ENCODE results near the gene HRK. TPM values are rescaled to one million over a fixed set of nuclear protein-coding genes. Genes with fewer than 3 reads are reported as not detected.

The HRK gene
- total RNA-seq, 1 experiment from 2014 or later: 3.5 TPM

DNA sequence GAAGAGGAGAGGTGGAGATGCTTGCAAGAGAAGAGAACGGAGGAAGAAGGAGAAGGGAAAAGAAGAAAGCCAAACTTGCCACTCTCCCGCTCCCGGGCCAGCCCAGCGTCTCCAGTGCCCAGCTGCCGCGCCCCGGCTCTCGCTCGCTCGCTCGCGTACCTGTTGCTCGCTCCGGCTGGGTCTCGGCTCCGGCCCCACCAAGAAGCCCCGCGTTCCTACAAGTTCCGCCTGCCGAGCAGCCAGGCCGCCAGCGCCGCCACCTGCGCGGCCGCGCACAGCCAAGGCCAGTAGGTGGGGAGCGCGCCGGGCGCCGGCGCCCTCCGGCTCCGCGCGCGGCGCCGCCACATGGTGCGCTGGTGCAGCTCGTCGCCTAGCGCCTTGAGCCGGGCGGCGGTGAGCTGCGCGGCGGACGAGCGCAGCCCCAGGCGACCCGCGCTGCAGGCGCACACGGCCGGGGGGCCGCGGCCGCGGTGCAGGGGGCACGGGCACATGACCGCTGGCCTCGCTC, 370 bp downstream of the HRK start (continued):
- TF ChIP-seq NR1H2 (CRISPR knock-in tag; IDR thresholded peaks at IDR 0.05): no peak
- TF ChIP-seq ZBTB21 (CRISPR knock-in tag; IDR thresholded peaks at IDR 0.05; ENCODE audit: borderline replicate concordance): no peak
- no peak for TF ChIP-seq SMAD3 (CRISPR knock-in tag; IDR thresholded peaks at IDR 0.05; ENCODE audit: borderline replicate concordance)

DNA sequence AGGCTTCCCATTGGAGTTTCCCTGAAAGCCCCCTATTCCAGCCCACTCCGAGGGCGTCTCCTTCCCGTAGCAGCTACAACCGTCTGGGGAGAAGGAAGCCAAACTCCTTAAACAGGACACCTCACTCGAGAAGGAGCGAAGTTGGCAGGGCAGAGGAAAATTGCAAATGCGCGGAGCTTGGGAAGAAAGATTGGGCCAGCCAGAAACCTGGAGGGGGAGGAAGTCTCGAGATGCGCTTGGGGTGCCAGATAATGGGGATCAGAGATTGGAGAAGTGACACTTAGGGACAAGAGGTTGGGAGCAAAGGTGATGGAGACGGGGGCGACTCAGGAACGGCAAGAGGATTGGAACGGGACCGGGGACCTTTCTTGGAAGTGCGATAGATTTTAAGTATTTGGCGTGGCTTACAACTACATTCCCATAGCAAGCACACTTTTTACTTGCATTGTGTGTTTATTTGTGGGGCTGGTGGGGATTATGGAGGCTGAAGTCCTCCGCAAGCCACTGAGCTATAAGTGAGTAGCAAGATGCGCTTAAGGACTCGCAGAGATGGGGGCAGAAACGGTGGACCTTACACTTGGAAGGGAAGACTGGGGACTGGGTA, 926 bp downstream of the HRK start:
- Mint-ChIP-seq H3K36me3 (no peaks in the 10 kb centered on the region), H3K27ac (peak overlapping the region; percentile 57; the same call in 1 of the 2 replicates), H3K9me3 (no peaks in the 10 kb centered on the region), H3K4me3 (peak overlapping the region; percentile 94), H3K27me3 (ENCODE audit: low read depth) (peaks cover 93% of the 10 kb centered on the region), H3K4me1 (peaks cover 37% of the 10 kb centered on the region)
- ATAC-seq (no peak), DNase-seq (ENCODE audit: low spot score) (no peak)
- TF ChIP-seq ATF3 (CRISPR knock-in tag; conservative IDR thresholded peaks at IDR 0.05): no peak
- TF ChIP-seq NR1H2 (CRISPR knock-in tag; IDR thresholded peaks at IDR 0.05): no peak
- TF ChIP-seq, protein P1, sequence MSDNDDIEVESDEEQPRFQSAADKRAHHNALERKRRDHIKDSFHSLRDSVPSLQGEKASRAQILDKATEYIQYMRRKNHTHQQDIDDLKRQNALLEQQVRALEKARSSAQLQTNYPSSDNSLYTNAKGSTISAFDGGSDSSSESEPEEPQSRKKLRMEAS (CRISPR knock-in tag; IDR thresholded peaks at IDR 0.05): 0 out of 2 replicates have a peak, but pooled peaks have one; percentile 0
- ChIA-PET POLR2A (no interaction called here), CTCF (interaction anchor here (1.4 to 4.5 kb wide), 3 partner anchors 17 to 177 kb away, joined by 3 to 46 read pairs (median 43); no protein-coding TSS in a partner anchor)

DNA sequence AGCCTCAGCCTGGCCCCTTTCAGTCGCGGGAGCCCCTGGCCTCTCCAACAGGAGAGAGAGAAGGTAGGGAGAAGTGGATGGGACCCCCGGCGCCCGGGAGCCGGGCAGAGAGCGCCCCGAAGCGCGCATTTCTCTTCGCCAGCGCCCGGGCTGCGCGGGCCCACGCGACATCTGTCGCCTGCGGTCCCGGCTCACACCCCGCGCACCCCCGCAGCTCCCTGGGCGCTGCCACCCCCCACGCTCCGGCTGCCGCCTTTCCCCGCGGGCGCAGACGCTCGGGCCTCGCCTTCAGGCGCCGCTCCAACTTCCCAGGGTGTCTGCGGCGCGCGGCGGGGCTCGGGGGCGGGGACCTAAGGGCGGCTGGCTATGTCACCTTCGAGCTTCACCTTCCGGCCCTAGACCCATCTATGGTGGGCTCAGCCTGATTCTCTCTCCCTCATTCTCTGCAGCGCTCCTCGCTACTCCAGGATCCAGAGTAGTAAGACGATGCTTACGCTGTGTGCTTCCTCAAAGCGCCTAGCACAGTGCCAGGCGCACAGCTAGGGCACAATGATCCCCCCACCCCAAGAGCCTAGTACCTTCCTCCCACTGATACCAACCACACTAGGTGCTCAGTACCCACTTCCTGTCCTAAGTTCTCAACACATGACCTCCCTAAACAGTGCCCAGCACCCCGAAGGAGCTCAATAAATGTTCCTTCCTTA, 1.6 kb downstream of the HRK start:
- Mint-ChIP-seq H3K4me3 (peak overlapping the region; percentile 94), H3K27me3 (ENCODE audit: low read depth) (peaks cover 90% of the 10 kb centered on the region), H3K36me3 (peaks cover 2% of the 10 kb centered on the region; the same call in 1 of the 2 replicates), H3K4me1 (peaks cover 37% of the 10 kb centered on the region), H3K27ac (no peak overlapping the region), H3K9me3 (peaks cover 2% of the 10 kb centered on the region)
- ChIA-PET CTCF (interaction anchor here (1.4 to 4.5 kb wide), 3 partner anchors 16 to 176 kb away, joined by 3 to 46 read pairs (median 43); no protein-coding TSS in a partner anchor), POLR2A (no interaction called here)
- no peak for DNase-seq (ENCODE audit: low spot score)
- TF ChIP-seq PRDM15 (CRISPR knock-in tag; IDR thresholded peaks at IDR 0.05) (no peak), ATF3 (CRISPR knock-in tag; conservative IDR thresholded peaks at IDR 0.05) (no peak)
- ATAC-seq: no peak

GRCh38 chr12:116878567-116879508, 2.4 kb downstream of the HRK start:
- ChIA-PET POLR2A (no interaction called here), CTCF (interaction anchor here (4.5 kb wide), 1 partner anchor 16 kb away, joined by 43 read pairs; no protein-coding TSS in a partner anchor)
- DNase-seq (ENCODE audit: low spot score) (peak; percentile 49), ATAC-seq (peak; percentile 20)
- Mint-ChIP-seq H3K4me3 (peak overlapping the region; percentile 94), H3K27me3 (ENCODE audit: low read depth) (peaks cover 84% of the 10 kb centered on the region), H3K4me1 (peaks cover 37% of the 10 kb centered on the region), H3K36me3 (peaks cover 5% of the 10 kb centered on the region; the same call in 1 of the 2 replicates), H3K27ac (no peak overlapping the region), H3K9me3 (peaks cover 6% of the 10 kb centered on the region)
- TF ChIP-seq USF1 (CRISPR knock-in tag; IDR thresholded peaks at IDR 0.05): no peak
- TF ChIP-seq, protein P2, sequence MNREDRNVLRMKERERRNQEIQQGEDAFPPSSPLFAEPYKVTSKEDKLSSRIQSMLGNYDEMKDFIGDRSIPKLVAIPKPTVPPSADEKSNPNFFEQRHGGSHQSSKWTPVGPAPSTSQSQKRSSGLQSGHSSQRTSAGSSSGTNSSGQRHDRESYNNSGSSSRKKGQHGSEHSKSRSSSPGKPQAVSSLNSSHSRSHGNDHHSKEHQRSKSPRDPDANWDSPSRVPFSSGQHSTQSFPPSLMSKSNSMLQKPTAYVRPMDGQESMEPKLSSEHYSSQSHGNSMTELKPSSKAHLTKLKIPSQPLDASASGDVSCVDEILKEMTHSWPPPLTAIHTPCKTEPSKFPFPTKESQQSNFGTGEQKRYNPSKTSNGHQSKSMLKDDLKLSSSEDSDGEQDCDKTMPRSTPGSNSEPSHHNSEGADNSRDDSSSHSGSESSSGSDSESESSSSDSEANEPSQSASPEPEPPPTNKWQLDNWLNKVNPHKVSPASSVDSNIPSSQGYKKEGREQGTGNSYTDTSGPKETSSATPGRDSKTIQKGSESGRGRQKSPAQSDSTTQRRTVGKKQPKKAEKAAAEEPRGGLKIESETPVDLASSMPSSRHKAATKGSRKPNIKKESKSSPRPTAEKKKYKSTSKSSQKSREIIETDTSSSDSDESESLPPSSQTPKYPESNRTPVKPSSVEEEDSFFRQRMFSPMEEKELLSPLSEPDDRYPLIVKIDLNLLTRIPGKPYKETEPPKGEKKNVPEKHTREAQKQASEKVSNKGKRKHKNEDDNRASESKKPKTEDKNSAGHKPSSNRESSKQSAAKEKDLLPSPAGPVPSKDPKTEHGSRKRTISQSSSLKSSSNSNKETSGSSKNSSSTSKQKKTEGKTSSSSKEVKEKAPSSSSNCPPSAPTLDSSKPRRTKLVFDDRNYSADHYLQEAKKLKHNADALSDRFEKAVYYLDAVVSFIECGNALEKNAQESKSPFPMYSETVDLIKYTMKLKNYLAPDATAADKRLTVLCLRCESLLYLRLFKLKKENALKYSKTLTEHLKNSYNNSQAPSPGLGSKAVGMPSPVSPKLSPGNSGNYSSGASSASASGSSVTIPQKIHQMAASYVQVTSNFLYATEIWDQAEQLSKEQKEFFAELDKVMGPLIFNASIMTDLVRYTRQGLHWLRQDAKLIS (CRISPR knock-in tag; IDR thresholded peaks at IDR 0.05; ENCODE audit: borderline replicate concordance): no peak
- 0 out of 2 replicates have a peak, but pooled peaks have one; percentile 33 for TF ChIP-seq TP53 (CRISPR knock-in tag; IDR thresholded peaks at IDR 0.05)
- TF ChIP-seq, protein P3, sequence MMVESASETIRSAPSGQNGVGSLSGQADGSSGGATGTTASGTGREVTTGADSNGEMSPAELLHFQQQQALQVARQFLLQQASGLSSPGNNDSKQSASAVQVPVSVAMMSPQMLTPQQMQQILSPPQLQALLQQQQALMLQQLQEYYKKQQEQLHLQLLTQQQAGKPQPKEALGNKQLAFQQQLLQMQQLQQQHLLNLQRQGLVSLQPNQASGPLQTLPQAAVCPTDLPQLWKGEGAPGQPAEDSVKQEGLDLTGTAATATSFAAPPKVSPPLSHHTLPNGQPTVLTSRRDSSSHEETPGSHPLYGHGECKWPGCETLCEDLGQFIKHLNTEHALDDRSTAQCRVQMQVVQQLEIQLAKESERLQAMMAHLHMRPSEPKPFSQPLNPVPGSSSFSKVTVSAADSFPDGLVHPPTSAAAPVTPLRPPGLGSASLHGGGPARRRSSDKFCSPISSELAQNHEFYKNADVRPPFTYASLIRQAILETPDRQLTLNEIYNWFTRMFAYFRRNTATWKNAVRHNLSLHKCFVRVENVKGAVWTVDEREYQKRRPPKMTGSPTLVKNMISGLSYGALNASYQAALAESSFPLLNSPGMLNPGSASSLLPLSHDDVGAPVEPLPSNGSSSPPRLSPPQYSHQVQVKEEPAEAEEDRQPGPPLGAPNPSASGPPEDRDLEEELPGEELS (CRISPR knock-in tag; IDR thresholded peaks at IDR 0.05): no peak
